Vagina (tissue), 2 donors: ENCODE measurements around the gene ALPK1.

Experiments used
- CTCF ChIP-seq, 3 experiments: fragments of 450-650 bp in 2 of 3; fragments of 200-600 bp in 1 of 3; sonication (generic) in 1 of 3; IDR thresholded peaks; one replicate each; pipeline ENCODE4 v1.5.1; 2017 to 2019; ENCODE audit warnings: antibody characterized with exemption in 3 of 3, mild to moderate bottlenecking in 2 of 3, moderate library complexity in 2 of 3
- POLR2A ChIP-seq, 2 donors: fragments of 450-650 bp; IDR thresholded peaks; one replicate each; pipeline ENCODE4 v1.6.1; 2017; ENCODE audit warnings: antibody characterized with exemption in 2 of 2, mild to moderate bottlenecking in 2 of 2, moderate library complexity in 2 of 2
- POLR2AphosphoS5 ChIP-seq, 2 donors: sonication (generic); formaldehyde crosslinking; IDR thresholded peaks; one replicate each; pipeline ENCODE4 v1.9.0; 2017; ENCODE audit warnings: antibody characterized with exemption in 2 of 2, mild to moderate bottlenecking in 2 of 2, low read depth in 1 of 2; ENCODE audit not compliant: insufficient read depth in 1 of 2

DNA sequence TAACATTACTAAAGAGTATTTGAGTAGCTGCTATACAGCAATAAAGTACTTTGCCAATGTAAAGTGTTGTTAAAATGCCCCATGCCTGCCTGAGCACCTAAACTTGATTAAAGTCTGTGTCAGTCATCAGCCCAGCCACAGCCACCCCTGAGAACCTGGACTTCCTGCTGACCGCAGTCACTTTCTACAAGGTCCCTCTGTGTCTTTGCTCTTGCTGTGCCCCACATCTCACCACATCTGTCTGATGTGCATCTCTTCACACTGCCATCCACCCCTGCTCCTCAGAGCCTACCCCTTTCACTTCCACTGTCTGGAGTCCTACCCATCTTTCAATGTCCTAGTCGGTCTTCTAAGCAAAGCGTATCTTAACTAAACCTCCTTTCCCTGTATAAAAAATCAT lies 25.7 kb downstream of the ALPK1 start:
- no peak for TF ChIP-seq CTCF (IDR thresholded peaks at IDR 0.05)
- TF ChIP-seq POLR2AphosphoS5 (IDR thresholded peaks at IDR 0.05; ENCODE audit: insufficient read depth in 1 of 2, low read depth in 1 of 2), result no peak
- no peak for TF ChIP-seq POLR2A (IDR thresholded peaks at IDR 0.05)
